Measurements from ENCODE around the gene EPG5. TPM values are rescaled to one million over a fixed set of nuclear protein-coding genes. Genes with fewer than 3 reads are reported as not detected.

The EPG5 gene
- total RNA-seq, 1 donor = 94.8 TPM

DNA sequence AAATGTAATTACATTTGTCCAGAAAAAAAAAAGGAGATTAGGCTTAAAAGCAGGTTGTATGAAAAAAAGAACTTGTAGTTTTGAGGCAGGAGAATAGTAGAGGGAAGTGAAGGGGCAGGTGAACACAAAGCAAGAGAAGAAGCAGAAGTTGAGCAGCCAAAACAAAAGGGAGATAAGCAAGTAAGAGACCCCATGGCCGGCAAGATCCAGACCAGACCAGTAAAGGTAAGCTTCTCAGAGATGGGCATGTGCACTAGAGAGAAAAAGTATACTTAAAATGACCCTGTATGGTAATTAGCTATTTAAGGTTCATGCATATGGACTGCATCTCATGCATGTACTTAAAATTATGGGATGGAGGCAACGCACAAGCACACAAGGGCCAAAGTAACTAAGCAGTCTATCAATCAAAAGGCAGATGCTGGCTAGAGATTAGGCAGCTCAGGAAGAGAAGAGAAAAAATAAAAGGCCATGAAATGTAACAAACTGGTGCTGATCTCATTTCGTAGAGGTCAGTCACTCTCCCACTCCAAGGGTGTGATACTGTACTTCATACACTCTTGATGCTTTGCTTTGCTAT lies 132.0 kb downstream of the EPG5 start:
- Histone ChIP-seq H2AFZ (ENCODE audit: low read length) (no peak overlapping the region), H3K9me3 (ENCODE audit: low read depth, low read length) (no peaks in the 10 kb centered on the region), H3K27ac (ENCODE audit: low read depth, low read length) (no peak overlapping the region), H4K20me1 (ENCODE audit: insufficient read depth, low read length) (no peaks in the 10 kb centered on the region), H3K27me3 (ENCODE audit: insufficient read depth, low read length) (no peaks in the 10 kb centered on the region), H3K4me1 (ENCODE audit: insufficient read depth, low read length) (peaks cover 17% of the 10 kb centered on the region), H3K36me3 (ENCODE audit: insufficient read depth, low read length) (no peaks in the 10 kb centered on the region), H3K4me2 (ENCODE audit: insufficient read depth, low read length) (no peak overlapping the region), H3K79me2 (ENCODE audit: insufficient read depth, low read length) (no peaks in the 10 kb centered on the region), H3K4me3 (ENCODE audit: insufficient read depth, low read length) (no peak overlapping the region)
- TF ChIP-seq, protein P1, sequence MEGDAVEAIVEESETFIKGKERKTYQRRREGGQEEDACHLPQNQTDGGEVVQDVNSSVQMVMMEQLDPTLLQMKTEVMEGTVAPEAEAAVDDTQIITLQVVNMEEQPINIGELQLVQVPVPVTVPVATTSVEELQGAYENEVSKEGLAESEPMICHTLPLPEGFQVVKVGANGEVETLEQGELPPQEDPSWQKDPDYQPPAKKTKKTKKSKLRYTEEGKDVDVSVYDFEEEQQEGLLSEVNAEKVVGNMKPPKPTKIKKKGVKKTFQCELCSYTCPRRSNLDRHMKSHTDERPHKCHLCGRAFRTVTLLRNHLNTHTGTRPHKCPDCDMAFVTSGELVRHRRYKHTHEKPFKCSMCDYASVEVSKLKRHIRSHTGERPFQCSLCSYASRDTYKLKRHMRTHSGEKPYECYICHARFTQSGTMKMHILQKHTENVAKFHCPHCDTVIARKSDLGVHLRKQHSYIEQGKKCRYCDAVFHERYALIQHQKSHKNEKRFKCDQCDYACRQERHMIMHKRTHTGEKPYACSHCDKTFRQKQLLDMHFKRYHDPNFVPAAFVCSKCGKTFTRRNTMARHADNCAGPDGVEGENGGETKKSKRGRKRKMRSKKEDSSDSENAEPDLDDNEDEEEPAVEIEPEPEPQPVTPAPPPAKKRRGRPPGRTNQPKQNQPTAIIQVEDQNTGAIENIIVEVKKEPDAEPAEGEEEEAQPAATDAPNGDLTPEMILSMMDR (IDR thresholded peaks at IDR 0.05; ENCODE audit: extremely low read depth, low read depth, low read length) = no peak
- DNase-seq (ENCODE audit: insufficient read length, low spot score, missing footprints) = no peak

DNA sequence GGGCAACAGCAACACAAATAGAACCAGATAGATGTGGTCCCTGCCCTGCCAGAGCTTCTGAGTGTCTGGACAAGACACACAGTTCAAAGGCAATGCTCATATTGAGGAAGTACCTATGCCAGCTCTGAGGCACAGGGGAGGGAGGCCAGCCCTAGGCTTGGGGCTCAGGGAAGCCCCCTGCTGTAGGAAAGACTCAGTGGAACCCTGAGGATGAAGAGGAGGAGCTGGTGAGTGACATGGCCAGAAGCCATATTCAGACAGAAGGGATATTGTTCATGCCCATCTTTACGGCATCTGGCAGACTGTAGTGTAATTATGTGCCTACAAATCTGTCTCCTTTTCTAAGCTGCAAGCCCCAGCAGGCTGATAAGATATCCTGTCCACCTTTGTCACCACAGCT lies 132.8 kb downstream of the EPG5 start:
- Histone ChIP-seq H3K4me3 (ENCODE audit: insufficient read depth, low read length) (no peak overlapping the region), H2AFZ (ENCODE audit: low read length) (no peak overlapping the region), H3K4me1 (ENCODE audit: insufficient read depth, low read length) (peaks cover 9% of the 10 kb centered on the region), H4K20me1 (ENCODE audit: insufficient read depth, low read length) (no peaks in the 10 kb centered on the region), H3K9me3 (ENCODE audit: low read depth, low read length) (no peaks in the 10 kb centered on the region), H3K27ac (ENCODE audit: low read depth, low read length) (no peak overlapping the region), H3K36me3 (ENCODE audit: insufficient read depth, low read length) (no peaks in the 10 kb centered on the region), H3K79me2 (ENCODE audit: insufficient read depth, low read length) (no peaks in the 10 kb centered on the region), H3K4me2 (ENCODE audit: insufficient read depth, low read length) (no peak overlapping the region), H3K27me3 (ENCODE audit: insufficient read depth, low read length) (no peaks in the 10 kb centered on the region)
- TF ChIP-seq, protein P1 (IDR thresholded peaks at IDR 0.05; ENCODE audit: extremely low read depth, low read depth, low read length) = no peak
- no peak for DNase-seq (ENCODE audit: insufficient read length, low spot score, missing footprints)

DNA sequence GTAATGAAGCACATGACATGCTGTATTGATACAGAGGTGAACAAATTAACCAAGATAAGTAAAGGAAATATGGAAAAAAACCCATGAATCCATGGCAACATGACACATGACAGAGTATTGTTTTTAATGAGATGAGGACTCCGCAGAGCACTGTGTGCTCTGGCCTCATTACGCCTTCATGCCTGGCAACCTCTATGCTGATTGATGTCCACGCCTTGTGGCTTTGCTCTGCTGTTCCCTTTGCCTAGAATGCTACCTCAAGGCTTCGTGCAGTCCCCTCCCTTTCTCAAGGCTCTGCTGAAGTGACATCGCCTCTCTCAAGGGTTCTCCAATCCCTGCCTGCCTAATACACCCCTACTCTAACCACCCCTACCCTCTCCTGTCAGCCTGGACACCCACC lies 133.3 kb downstream of the EPG5 start:
- H3K27ac ChIP-seq (ENCODE audit: low read depth, low read length) = no peak overlapping the region
- no peaks in the 10 kb centered on the region for H3K79me2 ChIP-seq (ENCODE audit: insufficient read depth, low read length)
- H3K4me3 ChIP-seq (ENCODE audit: insufficient read depth, low read length) = no peak overlapping the region
- peaks cover 10% of the 10 kb centered on the region for H3K4me1 ChIP-seq (ENCODE audit: insufficient read depth, low read length)
- no peaks in the 10 kb centered on the region for H3K36me3 ChIP-seq (ENCODE audit: insufficient read depth, low read length)
- TF ChIP-seq, protein P1 (IDR thresholded peaks at IDR 0.05; ENCODE audit: extremely low read depth, low read depth, low read length) = no peak
- no peak overlapping the region for H2AFZ ChIP-seq (ENCODE audit: low read length)
- H3K27me3 ChIP-seq (ENCODE audit: insufficient read depth, low read length) = no peaks in the 10 kb centered on the region
- no peaks in the 10 kb centered on the region for H3K9me3 ChIP-seq (ENCODE audit: low read depth, low read length)
- no peak for DNase-seq (ENCODE audit: insufficient read length, low spot score, missing footprints)
- H3K4me2 ChIP-seq (ENCODE audit: insufficient read depth, low read length) = no peak overlapping the region
- H4K20me1 ChIP-seq (ENCODE audit: insufficient read depth, low read length) = no peaks in the 10 kb centered on the region

DNA sequence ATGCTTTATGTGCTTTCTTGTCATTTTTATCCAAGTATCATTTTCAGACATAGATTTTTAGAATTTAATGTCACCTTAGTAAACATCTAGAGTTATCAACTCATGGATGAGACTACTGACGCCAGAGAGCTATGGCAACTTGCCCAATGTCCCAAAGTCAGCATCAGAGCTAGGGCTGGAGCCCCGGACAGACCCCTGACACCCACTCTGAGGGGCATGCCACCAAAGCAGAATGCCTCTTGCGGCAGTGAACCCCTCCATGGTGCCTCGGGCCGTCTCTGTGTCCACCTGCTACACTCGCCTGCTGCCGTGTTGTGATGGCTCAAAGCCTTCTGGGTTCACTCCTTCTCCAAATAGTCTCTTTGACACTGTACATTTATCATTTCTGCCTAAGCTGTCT lies 136.2 kb downstream of the EPG5 start:
- H3K36me3 ChIP-seq (ENCODE audit: insufficient read depth, low read length) = no peaks in the 10 kb centered on the region
- H4K20me1 ChIP-seq (ENCODE audit: insufficient read depth, low read length) = no peaks in the 10 kb centered on the region
- TF ChIP-seq, protein P1 (IDR thresholded peaks at IDR 0.05; ENCODE audit: extremely low read depth, low read depth, low read length) = no peak

More for the DNA sequence above, 136.2 kb downstream of the EPG5 start:
- no peak overlapping the region for H2AFZ ChIP-seq (ENCODE audit: low read length)
- H3K27ac ChIP-seq (ENCODE audit: low read depth, low read length) = no peak overlapping the region
- no peak overlapping the region for H3K4me3 ChIP-seq (ENCODE audit: insufficient read depth, low read length)
- no peaks in the 10 kb centered on the region for H3K79me2 ChIP-seq (ENCODE audit: insufficient read depth, low read length)
- H3K4me2 ChIP-seq (ENCODE audit: insufficient read depth, low read length) = no peak overlapping the region
- peaks cover 34% of the 10 kb centered on the region for H3K4me1 ChIP-seq (ENCODE audit: insufficient read depth, low read length)
- DNase-seq (ENCODE audit: insufficient read length, low spot score, missing footprints) = no peak
- no peaks in the 10 kb centered on the region for H3K9me3 ChIP-seq (ENCODE audit: low read depth, low read length)
- no peaks in the 10 kb centered on the region for H3K27me3 ChIP-seq (ENCODE audit: insufficient read depth, low read length)
